HUES48 (cell line): ENCODE data around the gene MBOAT2.

Source experiments
- H3K27ac ChIP-seq: one replicate; pipeline ENCODE4 v1.7.0; 2013; ENCODE audit warnings: low read depth, low read length, inconsistent platforms
- H3K27me3 ChIP-seq: 2 replicates; pipeline ENCODE4 v1.6.1; 2013; ENCODE audit warnings: mild to moderate bottlenecking, low read length; ENCODE audit not compliant: control insufficient read depth, insufficient read depth
- H3K36me3 ChIP-seq: 2 replicates; pipeline ENCODE4 v1.6.1; 2013; ENCODE audit warnings: low read length; ENCODE audit not compliant: control insufficient read depth, insufficient read depth
- H3K4me1 ChIP-seq: 2 replicates; pipeline ENCODE4 v1.6.1; 2013; ENCODE audit warnings: mild to moderate bottlenecking, low read length; ENCODE audit not compliant: control insufficient read depth, insufficient read depth
- H3K4me3 ChIP-seq: 2 replicates; pipeline ENCODE4 v1.5.1; 2013; ENCODE audit warnings: mild to moderate bottlenecking, low read depth, low read length
- H3K9ac ChIP-seq: 2 replicates; pipeline ENCODE4 v1.6.1; 2013; ENCODE audit warnings: mild to moderate bottlenecking, low read depth, low read length, moderate library complexity
- H3K9me3 ChIP-seq: 2 replicates; pipeline ENCODE4 v1.6.1; 2013; ENCODE audit warnings: low read length; ENCODE audit not compliant: control insufficient read depth, insufficient read depth

The MBOAT2 gene

GRCh38 chr2:8821276-8822217, 181.9 kb downstream of the MBOAT2 start:
- Histone ChIP-seq H3K36me3 (peaks cover 11% of the 10 kb centered on the region; the same call in 1 of the 2 replicates), H3K9ac (no peak overlapping the region), H3K9me3 (no peaks in the 10 kb centered on the region), H3K4me3 (no peak overlapping the region), H3K4me1 (no peaks in the 10 kb centered on the region), H3K27me3 (no peaks in the 10 kb centered on the region), H3K27ac (no peak overlapping the region)

- peaks cover 5% of the 10 kb centered on the region; the same call in 1 of the 2 replicates for H3K36me3 ChIP-seq
- no peaks in the 10 kb centered on the region for H3K9me3 ChIP-seq
- no peak overlapping the region for H3K27ac ChIP-seq
- H3K4me3 ChIP-seq, result no peak overlapping the region
- H3K27me3 ChIP-seq, result no peaks in the 10 kb centered on the region
- no peaks in the 10 kb centered on the region for H3K4me1 ChIP-seq
- no peak overlapping the region for H3K9ac ChIP-seq
These were observed 183.5 kb downstream of the MBOAT2 start for GRCh38 chr2:8819948-8820347.

- no peaks in the 10 kb centered on the region for H3K4me1 ChIP-seq
These were observed 184.3 kb downstream of the MBOAT2 start for GRCh38 chr2:8819194-8819593.

GRCh38 chr2:8817221-8817620, 186.3 kb downstream of the MBOAT2 start:
- Histone ChIP-seq H3K27ac (no peak overlapping the region), H3K27me3 (no peaks in the 10 kb centered on the region), H3K4me1 (no peaks in the 10 kb centered on the region), H3K4me3 (no peak overlapping the region), H3K36me3 (peaks cover 5% of the 10 kb centered on the region; the same call in 1 of the 2 replicates), H3K9me3 (no peaks in the 10 kb centered on the region), H3K9ac (no peak overlapping the region)

More at GRCh38 chr2:8819194-8819593, 184.3 kb downstream of the MBOAT2 start:
- H3K9ac ChIP-seq, result no peak overlapping the region
- no peak overlapping the region for H3K4me3 ChIP-seq
- no peaks in the 10 kb centered on the region for H3K9me3 ChIP-seq
- H3K36me3 ChIP-seq, result peaks cover 5% of the 10 kb centered on the region; the same call in 1 of the 2 replicates
- H3K27ac ChIP-seq, result no peak overlapping the region
- H3K27me3 ChIP-seq, result no peaks in the 10 kb centered on the region

GRCh38 chr2:8806885-8807704, 196.4 kb downstream of the MBOAT2 start:
- H3K27ac ChIP-seq, result no peak overlapping the region
- H3K4me1 ChIP-seq, result no peaks in the 10 kb centered on the region
- H3K27me3 ChIP-seq, result no peaks in the 10 kb centered on the region
- H3K36me3 ChIP-seq, result peaks cover 32% of the 10 kb centered on the region
- H3K9me3 ChIP-seq, result no peaks in the 10 kb centered on the region
- no peak overlapping the region for H3K9ac ChIP-seq
- no peak overlapping the region for H3K4me3 ChIP-seq

GRCh38 chr2:8805278-8806210, 197.9 kb downstream of the MBOAT2 start:
- Histone ChIP-seq H3K4me3 (no peak overlapping the region), H3K9ac (no peak overlapping the region), H3K27me3 (no peaks in the 10 kb centered on the region), H3K27ac (no peak overlapping the region), H3K9me3 (no peaks in the 10 kb centered on the region), H3K36me3 (peaks cover 20% of the 10 kb centered on the region), H3K4me1 (no peaks in the 10 kb centered on the region)

GRCh38 chr2:8803658-8804379, 199.7 kb downstream of the MBOAT2 start:
- Histone ChIP-seq H3K9me3 (no peaks in the 10 kb centered on the region), H3K4me3 (no peak overlapping the region), H3K27ac (no peak overlapping the region), H3K27me3 (no peaks in the 10 kb centered on the region), H3K36me3 (peaks cover 20% of the 10 kb centered on the region), H3K9ac (no peak overlapping the region), H3K4me1 (no peaks in the 10 kb centered on the region)

GRCh38 chr2:8802741-8803140, 200.7 kb downstream of the MBOAT2 start:
- no peak overlapping the region for H3K9ac ChIP-seq

More at GRCh38 chr2:8802741-8803140, 200.7 kb downstream of the MBOAT2 start:
- Histone ChIP-seq H3K27ac (no peak overlapping the region), H3K4me3 (no peak overlapping the region), H3K36me3 (peaks cover 24% of the 10 kb centered on the region), H3K27me3 (no peaks in the 10 kb centered on the region), H3K9me3 (no peaks in the 10 kb centered on the region), H3K4me1 (no peaks in the 10 kb centered on the region)
